HG02623 (cell line): ENCODE data around the gene HMGN5.
A peak's percentile ranks its signal among the peaks of the same experiment; 100 is the strongest.

Experiments
- ATAC-seq: cut with Tn5 transposase; IDR thresholded peaks from one replicate; pipeline ENCODE4 v1.9.1; 2021; ENCODE audit warnings: moderate library complexity; ENCODE audit not compliant: unreplicated experiment

Gene HMGN5, protein sequence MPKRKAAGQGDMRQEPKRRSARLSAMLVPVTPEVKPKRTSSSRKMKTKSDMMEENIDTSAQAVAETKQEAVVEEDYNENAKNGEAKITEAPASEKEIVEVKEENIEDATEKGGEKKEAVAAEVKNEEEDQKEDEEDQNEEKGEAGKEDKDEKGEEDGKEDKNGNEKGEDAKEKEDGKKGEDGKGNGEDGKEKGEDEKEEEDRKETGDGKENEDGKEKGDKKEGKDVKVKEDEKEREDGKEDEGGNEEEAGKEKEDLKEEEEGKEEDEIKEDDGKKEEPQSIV

DNA sequence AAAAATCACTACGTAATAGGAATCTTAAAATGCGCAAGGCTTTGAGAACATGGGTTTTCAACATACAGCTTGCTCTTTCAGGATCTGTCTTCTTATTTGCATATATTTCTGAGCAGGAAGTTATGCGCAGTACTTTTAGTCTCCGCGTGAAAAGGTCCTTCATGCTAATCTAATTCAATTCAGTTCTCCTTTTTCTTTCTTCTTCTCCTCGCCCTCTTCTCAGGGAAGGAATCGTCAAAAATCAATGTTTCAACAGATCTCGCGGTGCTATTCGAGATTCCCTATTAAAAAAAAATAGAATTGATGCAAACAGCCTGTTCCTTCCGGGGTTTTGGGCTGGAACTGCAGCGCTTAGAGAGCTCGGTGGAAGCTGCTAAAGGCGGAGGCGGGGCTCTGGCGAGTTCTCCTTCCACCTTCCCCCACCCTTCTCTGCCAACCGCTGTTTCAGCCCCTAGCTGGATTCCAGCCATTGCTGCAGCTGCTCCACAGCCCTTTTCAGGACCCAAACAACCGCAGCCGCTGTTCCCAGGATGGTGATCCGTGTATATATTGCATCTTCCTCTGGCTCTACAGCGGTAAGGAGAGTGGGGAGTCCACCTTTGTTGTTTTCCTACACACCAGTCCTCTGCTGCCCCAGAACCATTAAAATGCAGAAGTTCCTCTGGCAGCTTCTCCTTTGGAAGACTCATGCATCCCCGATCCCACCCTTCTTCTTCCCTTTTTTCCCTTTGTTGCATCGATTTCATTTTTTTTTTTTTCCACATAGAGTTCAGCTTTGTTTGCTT lies at the start of gene HMGN5, which contains the start of gene SH3BGRL:
HMGN5 (minus strand) TSS at position 243 of the 785 bp plus-strand sequence. CDS start 80,364 bp downstream, outside the sequence.
SH3BGRL (plus strand) TSS at position 432 of the 785 bp plus-strand sequence; CDS start at position 531, 99 bp downstream.
- peak; percentile 93 for ATAC-seq

DNA sequence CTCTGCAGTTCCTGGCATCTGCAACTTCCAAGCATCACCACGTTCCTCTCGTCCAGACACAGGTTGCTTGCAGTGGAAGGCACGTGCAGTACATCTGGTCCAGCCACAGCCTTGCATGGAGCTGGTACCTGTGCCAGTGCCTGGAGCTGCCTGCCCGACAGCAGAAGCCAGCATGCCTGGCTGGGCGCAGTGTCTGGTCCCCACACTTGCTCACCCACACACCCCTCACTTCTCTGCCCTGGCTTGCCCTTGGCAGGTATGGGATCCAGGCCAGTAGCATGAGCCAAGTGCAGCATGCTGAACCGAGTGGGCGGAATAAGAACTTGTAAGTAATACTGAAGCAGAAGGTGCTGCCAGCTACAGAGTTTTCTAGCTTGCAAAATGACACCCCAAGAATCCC lies 40.0 kb upstream of the HMGN5 start:
- ATAC-seq, result no peak

DNA sequence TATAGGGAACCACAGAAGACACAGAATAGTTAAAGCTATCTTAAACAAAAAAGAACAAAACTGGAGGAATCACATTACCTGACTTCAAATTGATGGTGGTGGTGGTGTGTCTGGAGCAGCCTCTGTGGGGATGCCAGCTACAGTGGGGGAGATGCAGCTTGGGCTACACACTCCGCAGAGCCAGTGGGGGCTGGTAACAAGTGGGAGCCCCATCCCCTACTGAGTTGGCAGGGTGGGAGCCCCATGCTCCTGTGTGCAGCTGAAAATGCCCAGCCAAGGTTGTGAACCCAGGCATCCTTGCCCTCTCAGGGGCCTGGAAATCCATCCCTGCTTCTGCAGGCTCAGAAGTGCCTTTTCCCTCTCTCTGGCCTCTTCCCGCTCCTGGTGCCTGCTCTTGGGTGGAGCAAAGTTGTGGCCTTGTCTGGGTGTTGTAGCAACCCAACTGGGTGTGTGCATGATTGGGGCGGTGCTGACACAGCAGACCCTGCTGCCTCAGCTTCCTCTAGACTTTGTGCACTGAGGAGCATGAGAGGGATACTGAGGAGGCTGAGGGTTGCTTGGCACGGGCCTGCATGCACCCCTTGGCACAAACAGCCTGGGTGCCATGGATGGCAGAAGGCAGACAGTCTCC lies 39.1 kb upstream of the HMGN5 start:
- no peak for ATAC-seq

DNA sequence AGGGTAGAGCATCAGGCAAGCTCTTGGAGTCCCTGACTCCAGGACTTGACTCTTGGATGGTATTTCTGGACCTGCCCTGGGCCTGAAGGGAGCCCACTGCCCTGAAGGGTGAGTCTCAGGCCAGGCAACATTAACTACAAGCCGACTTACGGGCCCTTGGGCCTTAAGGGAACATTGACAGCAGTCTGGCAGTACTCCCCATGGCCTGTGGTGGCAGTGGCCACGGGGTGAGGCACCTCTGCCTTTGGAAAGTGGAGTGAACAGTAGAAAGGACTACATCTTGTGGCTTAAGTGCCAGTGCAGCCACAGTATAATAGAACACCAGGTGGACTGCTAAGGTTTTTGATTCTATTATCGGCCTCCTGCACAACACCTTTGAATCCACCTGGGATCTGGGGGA lies 36.5 kb upstream of the HMGN5 start:
- ATAC-seq, result no peak

DNA sequence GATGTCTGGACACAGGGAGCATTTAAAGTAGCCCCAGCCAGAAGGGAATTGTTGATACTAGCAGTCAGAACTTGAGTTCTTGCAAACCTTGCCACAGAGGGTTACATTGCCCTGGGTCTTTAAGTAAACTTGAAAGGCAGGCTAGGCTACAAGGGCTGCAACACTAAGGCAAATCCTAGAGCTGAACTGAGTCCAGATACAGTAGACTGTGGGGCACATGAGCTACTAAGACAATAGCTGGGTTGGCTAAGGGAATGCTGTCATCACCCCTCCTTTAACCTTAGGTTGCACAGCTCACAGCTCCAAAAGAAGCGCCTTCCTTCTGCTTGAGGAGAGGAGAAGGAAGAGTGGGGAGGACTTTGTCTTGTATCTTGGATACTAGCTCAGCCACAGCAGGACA lies 35.8 kb upstream of the HMGN5 start:
- no peak for ATAC-seq

DNA sequence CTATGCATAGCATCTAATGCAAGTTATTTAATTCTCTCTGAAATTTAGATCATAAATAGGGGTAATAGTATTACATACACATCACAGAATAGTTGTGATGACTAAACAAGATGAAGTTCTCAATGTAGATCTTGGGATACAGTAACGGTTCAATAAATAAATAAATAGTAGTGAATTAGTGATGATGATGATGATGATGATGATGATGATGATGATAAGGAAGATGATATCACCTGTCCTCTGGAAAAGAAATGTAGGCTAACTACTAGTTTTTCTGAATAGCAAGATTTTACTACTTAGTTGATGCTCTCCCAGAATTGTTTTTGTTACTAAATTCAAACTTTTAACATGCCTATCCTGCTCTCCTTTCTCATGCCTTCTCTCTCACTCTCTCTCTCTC lies 30.5 kb upstream of the HMGN5 start:
- ATAC-seq, result no peak

DNA sequence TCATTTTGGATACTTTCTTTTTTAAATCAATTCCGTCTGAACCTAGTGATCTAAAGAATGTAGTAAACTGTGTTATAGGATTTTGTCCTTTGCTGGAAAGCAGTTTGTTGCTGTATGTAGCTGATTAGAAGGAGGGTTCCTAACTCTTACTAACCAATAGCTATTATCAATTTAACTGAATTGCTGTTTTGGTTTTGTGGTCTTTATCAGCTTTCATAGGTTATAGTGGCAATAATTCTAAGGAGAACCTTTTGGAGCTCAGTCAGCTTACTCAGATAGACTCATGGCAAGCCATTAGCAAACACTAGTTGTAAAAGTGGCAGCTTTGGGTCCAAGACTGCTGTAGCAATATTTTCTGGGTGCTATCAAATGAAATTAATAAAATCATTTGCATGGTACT lies 29.8 kb upstream of the HMGN5 start:
- no peak for ATAC-seq

DNA sequence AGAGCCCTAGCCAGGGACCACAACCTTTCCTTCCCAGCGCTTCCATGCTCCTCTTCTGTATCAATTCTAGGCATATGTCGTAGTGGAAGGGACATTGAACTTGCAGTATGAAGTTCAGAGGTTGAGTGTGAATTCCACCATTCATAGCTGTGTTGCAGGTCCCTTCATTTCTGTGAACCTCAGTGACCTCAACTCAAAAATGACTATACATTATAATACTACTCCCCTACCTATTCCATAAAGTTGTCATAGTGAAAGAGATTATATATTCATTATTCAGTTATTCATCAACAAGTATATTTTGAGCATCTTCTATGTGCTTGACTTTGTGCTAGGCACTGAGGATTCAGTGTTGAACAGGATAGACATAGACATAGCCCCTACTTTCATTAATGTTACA lies 28.2 kb upstream of the HMGN5 start:
- ATAC-seq, result no peak

DNA sequence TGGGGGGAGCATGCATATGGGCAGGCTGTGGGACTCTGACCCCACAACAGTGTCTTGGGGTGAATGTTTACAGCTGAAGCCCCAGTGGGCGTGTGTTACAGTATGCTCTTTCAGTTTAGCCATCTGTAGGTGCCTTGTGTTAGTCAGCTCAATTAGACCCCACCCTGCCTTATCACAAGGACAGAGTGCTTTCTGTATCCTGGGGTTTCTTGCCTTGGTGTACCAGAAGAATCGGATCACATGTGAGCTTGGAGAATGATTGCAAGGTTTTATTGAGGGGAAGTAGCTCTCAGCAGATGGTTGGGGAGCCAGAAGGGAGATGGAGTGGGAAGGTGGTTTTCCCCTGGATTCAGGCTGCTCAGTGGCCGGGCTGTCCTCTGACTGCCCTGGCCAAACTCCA lies 27.5 kb upstream of the HMGN5 start:
- ATAC-seq, result no peak

DNA sequence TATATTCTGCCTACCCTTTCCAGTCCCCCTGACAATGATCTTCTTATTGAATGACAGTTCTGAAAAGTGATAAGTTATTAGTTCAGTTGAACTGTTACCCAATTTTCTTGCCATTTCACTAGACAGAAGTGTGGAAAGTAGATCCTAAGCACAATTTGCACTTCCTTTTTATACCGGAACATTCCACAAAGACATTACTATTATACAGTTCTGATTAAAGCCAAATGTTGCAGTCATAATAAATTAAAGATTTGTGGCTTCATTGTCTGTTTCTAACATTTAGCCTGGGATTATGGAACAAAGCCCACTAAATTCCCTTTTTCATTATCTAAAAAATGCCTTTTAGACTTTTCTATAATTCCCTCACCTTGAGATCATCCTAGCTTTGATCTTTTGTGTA lies 14.0 kb upstream of the HMGN5 start:
- no peak for ATAC-seq

DNA sequence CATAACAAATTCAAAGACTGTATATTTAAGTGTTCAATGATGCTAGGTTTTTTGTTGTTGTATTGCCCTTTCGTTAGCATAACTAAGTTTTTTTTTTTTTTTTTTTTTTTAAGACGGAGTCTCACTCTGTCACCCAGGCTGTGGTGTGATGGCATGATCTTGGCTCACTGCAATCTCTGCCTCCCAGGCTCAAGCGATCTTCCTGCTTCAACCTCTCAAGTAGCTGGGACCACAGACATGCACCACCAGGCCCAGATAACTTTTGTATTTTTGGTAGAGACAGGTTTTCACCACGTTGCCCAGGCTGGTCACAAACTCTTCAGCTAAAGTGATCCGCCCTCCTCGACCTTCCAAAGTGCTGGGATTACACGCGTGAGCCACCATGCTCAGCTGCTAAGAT lies 7.2 kb upstream of the HMGN5 start:
- ATAC-seq, result no peak

DNA sequence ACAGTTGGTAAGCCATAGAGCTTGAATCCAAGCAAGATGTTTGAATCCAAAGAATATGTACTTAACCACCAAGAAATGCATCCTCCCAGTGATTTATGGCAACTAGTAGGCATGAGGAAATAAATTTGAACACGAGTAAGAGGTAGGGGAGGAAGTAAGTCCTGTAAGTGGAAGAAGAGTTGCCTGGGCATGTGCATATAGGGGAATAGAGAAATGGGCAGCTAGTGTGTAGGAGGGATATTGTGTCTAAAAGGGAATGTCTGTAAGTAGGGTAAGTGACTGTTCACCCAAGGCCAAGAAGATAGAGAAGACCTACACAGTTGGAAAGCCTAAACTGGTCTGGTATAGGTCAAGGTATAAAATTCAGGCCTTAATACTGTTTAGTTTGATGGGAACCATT lies 4.8 kb upstream of the HMGN5 start:
- ATAC-seq, result no peak

DNA sequence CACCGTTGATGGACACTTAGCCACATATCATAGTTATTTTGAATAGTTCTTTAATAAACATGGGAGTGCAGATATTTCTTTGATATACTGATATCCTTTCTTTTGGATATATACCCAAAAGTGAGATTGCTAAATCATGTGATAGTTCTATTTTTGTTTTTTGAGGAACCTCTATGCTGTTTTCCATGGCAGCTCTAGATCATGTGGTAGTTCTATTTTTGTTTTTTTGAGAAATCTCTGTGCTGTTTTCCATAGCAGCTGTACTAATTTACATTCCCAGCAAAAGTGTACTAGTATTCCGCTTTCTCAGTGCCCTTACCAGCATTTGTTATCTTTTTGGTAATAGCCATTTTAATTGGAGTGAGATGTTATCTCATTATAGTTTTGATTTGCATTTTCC lies 3.8 kb upstream of the HMGN5 start:
- no peak for ATAC-seq

DNA sequence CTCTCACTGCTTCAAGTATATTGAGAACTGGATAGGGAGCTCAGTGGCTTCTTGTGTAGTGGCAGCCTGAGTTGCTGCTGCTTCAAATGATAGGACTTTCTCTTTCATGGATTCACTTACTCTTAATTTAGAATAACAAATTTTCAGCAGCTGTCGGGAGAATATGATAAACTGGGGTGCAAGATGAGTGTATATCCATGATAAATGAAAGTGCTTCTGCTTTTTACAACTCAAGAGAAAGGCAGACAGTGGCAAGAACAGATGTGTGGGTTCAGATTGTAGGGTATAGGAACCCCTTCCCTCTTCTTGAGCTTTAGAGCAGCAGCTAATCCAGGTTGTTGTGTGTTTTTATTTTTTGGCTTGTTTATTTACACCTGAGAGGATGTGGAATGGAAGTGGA lies 1.2 kb upstream of the HMGN5 start:
- ATAC-seq, result no peak

DNA sequence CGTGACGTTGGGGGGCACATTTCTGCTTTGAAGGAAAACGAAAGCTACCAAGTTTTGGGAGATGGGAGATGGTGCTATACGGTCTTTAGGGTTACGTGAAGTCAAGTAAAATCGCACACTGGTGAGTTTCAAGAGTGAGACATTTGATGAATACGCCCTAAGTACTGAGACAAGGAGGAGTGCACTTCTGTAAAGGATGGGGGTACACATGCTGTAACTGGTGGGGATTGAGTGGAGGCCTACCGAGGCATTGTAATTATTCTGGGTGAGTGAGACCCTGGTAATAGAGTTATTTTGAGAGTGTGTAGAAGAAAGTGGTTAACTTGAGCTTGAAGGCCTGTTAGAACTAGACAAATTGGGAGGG lies 725 bp upstream of the HMGN5 start:
- ATAC-seq, result no peak

DNA sequence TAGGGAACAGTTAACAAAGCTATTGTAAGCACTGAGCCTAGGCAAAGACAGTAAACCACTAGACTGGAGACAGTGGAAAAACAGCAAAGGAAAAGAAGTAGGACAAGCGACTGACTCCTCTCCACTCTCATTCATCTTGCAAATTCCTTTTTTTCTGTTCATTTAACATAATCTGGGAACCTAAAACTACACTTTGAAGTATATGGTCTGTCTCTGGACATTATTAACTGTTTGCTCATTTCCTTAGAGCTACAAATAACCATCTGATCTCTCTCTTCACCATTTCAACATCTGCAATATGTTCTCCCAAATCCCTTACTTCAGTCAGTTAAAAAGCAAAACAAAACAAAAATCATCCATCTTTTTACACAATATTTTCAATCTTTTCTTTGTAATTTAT lies 642 bp downstream of the HMGN5 start:
- ATAC-seq, result no peak

DNA sequence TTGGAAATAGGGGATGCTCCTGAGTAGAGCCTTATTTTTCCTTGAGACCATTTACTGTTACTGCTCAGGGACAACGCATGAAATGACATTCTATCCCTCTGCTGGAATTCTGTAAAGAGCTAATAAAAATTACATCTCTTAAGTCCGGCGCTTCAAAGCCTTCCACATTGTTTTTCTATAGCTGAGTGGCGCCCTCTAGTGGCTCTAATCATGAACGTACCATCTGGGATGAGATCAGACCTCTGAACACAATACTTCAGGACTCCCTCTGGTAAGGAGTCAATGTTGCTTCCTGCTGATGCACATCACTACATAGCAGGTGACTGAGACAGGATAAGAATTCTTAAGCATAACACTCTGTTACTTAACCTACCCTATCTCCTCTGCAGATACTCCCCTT lies 6.0 kb downstream of the HMGN5 start:
- peak; percentile 83 for ATAC-seq

DNA sequence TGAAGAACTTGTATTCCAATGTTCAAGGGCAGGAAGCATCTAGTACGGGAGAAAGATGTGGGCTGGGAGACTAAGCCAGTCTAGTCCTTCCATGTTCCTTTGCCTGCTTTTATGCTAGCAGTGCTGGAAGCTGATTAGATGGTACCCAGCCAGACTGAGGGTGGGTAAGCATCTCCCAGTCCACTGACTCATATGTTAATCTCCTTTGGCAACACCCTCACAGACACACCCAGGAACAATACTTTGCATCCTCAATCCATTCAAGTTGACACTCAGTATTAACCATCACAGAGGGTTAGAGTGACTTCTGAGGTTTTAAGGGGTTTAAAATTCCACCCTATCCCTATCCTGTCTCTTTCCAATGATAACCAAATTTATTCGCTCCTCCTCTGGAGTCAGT lies 6.5 kb downstream of the HMGN5 start:
- no peak for ATAC-seq

DNA sequence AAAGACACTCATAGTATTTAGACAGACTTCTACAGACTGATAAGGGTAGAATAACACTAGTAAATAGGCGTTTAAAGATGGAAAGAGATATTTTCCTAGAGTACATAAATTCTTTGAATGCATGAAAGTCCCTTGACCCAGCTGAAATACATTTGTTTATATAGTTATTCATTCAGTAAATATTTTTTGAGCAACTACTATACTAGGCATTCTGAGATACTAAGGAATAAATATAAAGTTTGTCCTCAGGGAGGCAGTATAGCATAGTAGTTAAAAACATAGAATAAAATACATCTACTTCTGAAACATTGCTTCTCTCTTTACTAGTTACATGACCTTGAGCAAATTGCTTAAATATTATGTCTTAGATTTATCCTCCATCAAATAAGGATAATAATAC lies 27.4 kb downstream of the HMGN5 start:
- peak; percentile 63 for ATAC-seq

DNA sequence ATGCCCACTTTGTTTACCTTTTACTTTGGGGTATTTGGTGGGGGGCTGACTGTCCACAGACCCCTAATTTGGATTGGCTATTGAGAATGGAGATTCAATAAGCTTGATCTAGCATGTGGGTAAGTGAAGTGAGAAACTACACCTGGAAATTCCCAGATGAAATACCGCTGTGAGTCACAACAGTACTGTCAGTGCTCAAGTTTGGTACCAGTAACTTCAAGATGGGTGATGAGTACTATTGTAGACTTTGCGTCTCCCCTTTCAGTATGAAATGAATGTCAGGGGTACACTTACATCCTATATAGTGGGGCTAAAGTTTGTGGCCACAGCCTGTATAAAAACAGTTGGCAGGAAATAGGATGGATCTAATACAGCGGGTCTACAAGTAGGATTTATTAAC lies 33.3 kb downstream of the HMGN5 start:
- ATAC-seq, result no peak

DNA sequence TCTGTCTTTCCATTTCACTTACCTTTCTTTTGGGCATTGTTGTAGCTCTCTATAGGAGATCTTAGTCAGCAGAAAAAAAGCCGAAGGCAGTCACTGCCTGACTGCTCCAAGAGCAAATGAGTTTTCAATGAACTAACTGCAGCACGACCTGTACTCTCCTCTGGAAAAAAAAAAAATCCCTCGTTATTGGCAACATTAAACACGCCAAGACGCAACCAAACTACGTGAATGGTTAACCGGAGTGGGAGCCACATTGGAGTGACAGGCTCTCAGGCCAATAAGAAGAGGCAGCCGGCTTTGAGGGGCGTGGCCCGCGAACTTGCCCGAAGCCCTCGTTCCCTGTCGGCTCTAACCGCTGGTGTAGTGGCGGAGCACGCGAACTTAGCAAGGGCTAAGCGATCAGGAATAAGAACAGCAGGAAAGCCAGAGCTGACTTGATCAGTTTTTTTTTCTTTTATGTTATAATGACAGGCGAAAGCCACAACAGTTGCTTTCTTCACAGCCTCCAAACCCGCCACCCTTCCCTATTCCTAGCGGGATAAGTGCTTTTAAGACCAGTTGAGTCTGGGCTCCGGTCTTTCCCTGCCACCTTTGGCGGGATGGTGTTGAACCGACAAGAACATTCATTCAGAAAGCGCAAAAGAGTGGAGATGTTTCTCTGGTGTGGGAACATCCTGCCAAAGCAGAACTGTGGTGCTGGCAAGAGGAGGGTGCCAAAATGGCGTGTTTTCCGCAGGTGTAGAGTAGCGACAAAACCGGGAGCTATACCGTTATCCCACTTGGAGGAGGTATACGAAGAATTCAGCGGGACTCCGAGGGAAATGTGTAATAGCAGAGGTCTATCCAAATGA lies 80.0 kb downstream of the HMGN5 start:
- ATAC-seq, result peak; percentile 97
